ENCODE measurements around the gene LARGE1. TPM values are rescaled to one million over a fixed set of nuclear protein-coding genes. Genes with fewer than 3 reads are reported as not detected.

LARGE1 gene
- total and polyA plus RNA-seq, 2 of the 13 experiments (the other 11 are each of a cell fraction or from before 2014, with no cell fraction given) = 8.4 to 11.0 TPM

GRCh38 chr22:33510429-33510904 lies 409.8 kb downstream of the LARGE1 start (continued):
- TF ChIP-seq, protein P1, sequence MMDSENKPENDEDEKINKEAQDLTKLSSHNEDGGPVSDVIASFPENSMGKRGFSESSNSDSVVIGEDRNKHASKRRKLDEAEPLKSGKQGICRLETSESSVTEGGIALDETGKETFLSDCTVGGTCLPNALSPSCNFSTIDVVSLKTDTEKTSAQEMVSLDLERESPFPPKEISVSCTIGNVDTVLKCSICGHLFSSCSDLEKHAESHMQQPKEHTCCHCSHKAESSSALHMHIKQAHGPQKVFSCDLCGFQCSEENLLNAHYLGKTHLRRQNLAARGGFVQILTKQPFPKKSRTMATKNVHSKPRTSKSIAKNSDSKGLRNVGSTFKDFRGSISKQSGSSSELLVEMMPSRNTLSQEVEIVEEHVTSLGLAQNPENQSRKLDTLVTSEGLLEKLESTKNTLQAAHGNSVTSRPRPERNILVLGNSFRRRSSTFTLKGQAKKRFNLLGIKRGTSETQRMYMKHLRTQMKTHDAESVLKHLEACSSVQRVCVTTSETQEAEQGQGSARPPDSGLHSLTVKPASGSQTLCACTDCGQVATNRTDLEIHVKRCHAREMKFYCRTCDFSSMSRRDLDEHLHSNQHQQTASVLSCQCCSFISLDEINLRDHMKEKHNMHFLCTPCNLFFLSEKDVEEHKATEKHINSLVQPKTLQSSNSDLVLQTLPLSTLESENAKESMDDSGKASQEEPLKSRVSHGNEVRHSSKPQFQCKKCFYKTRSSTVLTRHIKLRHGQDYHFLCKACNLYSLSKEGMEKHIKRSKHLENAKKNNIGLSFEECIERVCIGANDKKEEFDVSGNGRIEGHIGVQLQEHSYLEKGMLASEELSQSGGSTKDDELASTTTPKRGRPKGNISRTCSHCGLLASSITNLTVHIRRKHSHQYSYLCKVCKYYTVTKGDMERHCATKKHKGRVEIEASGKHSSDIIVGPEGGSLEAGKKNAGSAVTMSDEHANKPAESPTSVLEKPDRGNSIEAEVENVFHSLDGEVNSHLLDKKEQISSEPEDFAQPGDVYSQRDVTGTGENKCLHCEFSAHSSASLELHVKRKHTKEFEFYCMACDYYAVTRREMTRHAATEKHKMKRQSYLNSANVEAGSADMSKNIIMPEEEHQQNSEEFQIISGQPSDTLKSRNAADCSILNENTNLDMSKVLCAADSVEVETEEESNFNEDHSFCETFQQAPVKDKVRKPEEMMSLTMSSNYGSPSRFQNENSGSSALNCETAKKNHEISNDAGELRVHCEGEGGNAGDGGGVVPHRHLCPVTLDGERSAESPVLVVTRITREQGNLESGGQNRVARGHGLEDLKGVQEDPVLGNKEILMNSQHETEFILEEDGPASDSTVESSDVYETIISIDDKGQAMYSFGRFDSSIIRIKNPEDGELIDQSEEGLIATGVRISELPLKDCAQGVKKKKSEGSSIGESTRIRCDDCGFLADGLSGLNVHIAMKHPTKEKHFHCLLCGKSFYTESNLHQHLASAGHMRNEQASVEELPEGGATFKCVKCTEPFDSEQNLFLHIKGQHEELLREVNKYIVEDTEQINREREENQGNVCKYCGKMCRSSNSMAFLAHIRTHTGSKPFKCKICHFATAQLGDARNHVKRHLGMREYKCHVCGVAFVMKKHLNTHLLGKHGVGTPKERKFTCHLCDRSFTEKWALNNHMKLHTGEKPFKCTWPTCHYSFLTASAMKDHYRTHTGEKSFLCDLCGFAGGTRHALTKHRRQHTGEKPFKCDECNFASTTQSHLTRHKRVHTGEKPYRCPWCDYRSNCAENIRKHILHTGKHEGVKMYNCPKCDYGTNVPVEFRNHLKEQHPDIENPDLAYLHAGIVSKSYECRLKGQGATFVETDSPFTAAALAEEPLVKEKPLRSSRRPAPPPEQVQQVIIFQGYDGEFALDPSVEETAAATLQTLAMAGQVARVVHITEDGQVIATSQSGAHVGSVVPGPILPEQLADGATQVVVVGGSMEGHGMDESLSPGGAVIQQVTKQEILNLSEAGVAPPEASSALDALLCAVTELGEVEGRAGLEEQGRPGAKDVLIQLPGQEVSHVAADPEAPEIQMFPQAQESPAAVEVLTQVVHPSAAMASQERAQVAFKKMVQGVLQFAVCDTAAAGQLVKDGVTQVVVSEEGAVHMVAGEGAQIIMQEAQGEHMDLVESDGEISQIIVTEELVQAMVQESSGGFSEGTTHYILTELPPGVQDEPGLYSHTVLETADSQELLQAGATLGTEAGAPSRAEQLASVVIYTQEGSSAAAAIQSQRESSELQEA (CRISPR knock-in tag; IDR thresholded peaks at IDR 0.05; ENCODE audit: not compliant biosample characterization) = no peak
- peak; percentile 74; the same call in 1 of the 2 replicates for TF ChIP-seq ZNF614 (CRISPR knock-in tag; IDR thresholded peaks at IDR 0.05; ENCODE audit: borderline replicate concordance)
- peak; percentile 63; the same call in 1 of the 2 replicates for TF ChIP-seq MIER3 (CRISPR knock-in tag; IDR thresholded peaks at IDR 0.05; ENCODE audit: borderline replicate concordance)
- no peak for TF ChIP-seq ZSCAN12 (CRISPR knock-in tag; IDR thresholded peaks at IDR 0.05)
- TF ChIP-seq ATF5 (CRISPR knock-in tag; IDR thresholded peaks at IDR 0.05; ENCODE audit: low read depth) = no peak
- 0 out of 2 replicates have a peak, but pooled peaks have one; percentile 38 for TF ChIP-seq SOX13 (IDR thresholded peaks at IDR 0.05)
- peak in 1 of 2 experiments; percentile 64; a peak in 1 of 4 replicates for TF ChIP-seq SOX13 (CRISPR knock-in tag; conservative IDR thresholded peaks at IDR 0.05 in 1 of 2, IDR thresholded peaks at IDR 0.05 in 1 of 2)
- no peak for TF ChIP-seq ZBTB3 (CRISPR knock-in tag; IDR thresholded peaks at IDR 0.05; ENCODE audit: borderline replicate concordance, low read depth)
- peak; percentile 45; the same call in 1 of the 2 replicates for TF ChIP-seq TBX3 (IDR thresholded peaks at IDR 0.05; ENCODE audit: borderline replicate concordance)
- TF ChIP-seq, protein P2, sequence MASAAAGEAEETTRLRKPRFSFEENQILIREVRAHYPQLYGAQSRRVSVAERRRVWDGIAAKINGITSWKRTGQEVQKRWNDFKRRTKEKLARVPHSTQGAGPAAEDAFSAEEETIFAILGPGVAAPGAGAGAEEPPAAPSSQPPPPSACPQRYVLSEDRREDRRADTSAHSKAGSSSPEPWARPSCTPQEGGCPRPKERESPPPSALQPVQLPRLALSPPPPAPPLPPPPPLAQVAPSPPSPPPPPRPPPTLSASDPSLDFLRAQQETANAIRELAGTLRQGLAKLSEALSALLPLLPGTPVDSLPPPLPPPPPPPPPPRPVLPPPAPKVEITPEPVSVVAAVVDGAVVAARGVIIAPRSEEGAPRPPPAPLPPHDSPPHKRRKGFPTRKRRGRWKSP (CRISPR knock-in tag; IDR thresholded peaks at IDR 0.05) = no peak
- no peak for TF ChIP-seq ZNF143 (CRISPR knock-in tag; IDR thresholded peaks at IDR 0.05)
- no peak for TF ChIP-seq XBP1 (CRISPR knock-in tag; IDR thresholded peaks at IDR 0.05)
- TF ChIP-seq ZHX1 (CRISPR knock-in tag; IDR thresholded peaks at IDR 0.05; ENCODE audit: low read depth) = no peak
- no peak for TF ChIP-seq ZNF670 (CRISPR knock-in tag; IDR thresholded peaks at IDR 0.05; ENCODE audit: borderline replicate concordance)
- peak; percentile 61; the same call in 1 of the 2 replicates for TF ChIP-seq ETV5 (CRISPR knock-in tag; IDR thresholded peaks at IDR 0.05; ENCODE audit: borderline replicate concordance)
- TF ChIP-seq DMAP1 (CRISPR knock-in tag; IDR thresholded peaks at IDR 0.05) = 0 out of 2 replicates have a peak, but pooled peaks have one; percentile 37
